ENCODE results near the gene ABCA5. TPM values are rescaled to one million over a fixed set of nuclear protein-coding genes. Genes with fewer than 3 reads are reported as not detected.
A peak's percentile ranks its signal among the peaks of the same experiment; 100 is the strongest.

Gene ABCA5
- total RNA-seq, 6 experiments from 2014 or later, result 34.5 to 58.2 (median 46.7) TPM

GRCh38 chr17:69336580-69336979 is 9.6 kb upstream of the ABCA5 start:
- no peak overlapping the region for H3K4me3 ChIP-seq
- H3K27me3 ChIP-seq, result no peaks in the 10 kb centered on the region
- no peak overlapping the region for H3K27ac ChIP-seq
- no peak for DNase-seq
- H3K4me1 ChIP-seq, result no peaks in the 10 kb centered on the region
- no peaks in the 10 kb centered on the region for H3K36me3 ChIP-seq
- no peak for ATAC-seq
- H3K9me3 ChIP-seq, result no peaks in the 10 kb centered on the region
- TF ChIP-seq CTCF (IDR thresholded peaks at IDR 0.05) (no peak), POLR2A (IDR thresholded peaks at IDR 0.05) (no peak)
- intact Hi-C loops (cut with DNase I), result no loop called here

- H3K36me3 ChIP-seq, result no peaks in the 10 kb centered on the region
- H3K4me3 ChIP-seq, result no peak overlapping the region
- no peaks in the 10 kb centered on the region for H3K27me3 ChIP-seq
- H3K4me1 ChIP-seq, result no peaks in the 10 kb centered on the region
- intact Hi-C loops (cut with DNase I), result no loop called here
- DNase-seq (no peak), ATAC-seq (peak; percentile 74 to 81 (median 76))
- no peak overlapping the region for H3K27ac ChIP-seq
- no peaks in the 10 kb centered on the region for H3K9me3 ChIP-seq
- WGBS (ENCODE audit: insufficient coverage, low coverage, low lambda C conversion rate, missing lambda C conversion rate), result 7% methylated on average over 2 of the region's 2 CpGs
- TF ChIP-seq CTCF (IDR thresholded peaks at IDR 0.05), result peak; percentile 57 to 66 (median 58)
- TF ChIP-seq POLR2A (IDR thresholded peaks at IDR 0.05), result no peak
Measured at GRCh38 chr17:69335058-69335457, 8.1 kb upstream of the ABCA5 start.

GRCh38 chr17:69333561-69333960 is 6.6 kb upstream of the ABCA5 start:
- no peaks in the 10 kb centered on the region for H3K4me1 ChIP-seq
- no peak overlapping the region for H3K4me3 ChIP-seq
- DNase-seq (no peak), ATAC-seq (no peak)
- H3K27ac ChIP-seq, result no peak overlapping the region
- H3K27me3 ChIP-seq, result no peaks in the 10 kb centered on the region
- H3K36me3 ChIP-seq, result no peaks in the 10 kb centered on the region
- H3K9me3 ChIP-seq, result no peaks in the 10 kb centered on the region
- intact Hi-C loops (cut with DNase I), result no loop called here
- TF ChIP-seq CTCF (IDR thresholded peaks at IDR 0.05) (no peak), POLR2A (IDR thresholded peaks at IDR 0.05) (no peak)

- 66% methylated on average over 2 of the region's 2 CpGs for WGBS (ENCODE audit: insufficient coverage, low coverage, low lambda C conversion rate, missing lambda C conversion rate)
- no peak for TF ChIP-seq CTCF (IDR thresholded peaks at IDR 0.05)
- no peak for TF ChIP-seq POLR2A (IDR thresholded peaks at IDR 0.05)
- Histone ChIP-seq H3K9me3 (no peaks in the 10 kb centered on the region), H3K27ac (no peak overlapping the region), H3K27me3 (no peaks in the 10 kb centered on the region), H3K36me3 (no peaks in the 10 kb centered on the region), H3K4me3 (no peak overlapping the region), H3K4me1 (no peaks in the 10 kb centered on the region)
- DNase-seq (no peak), ATAC-seq (no peak)
- intact Hi-C loops (cut with DNase I), result no loop called here
Measured at GRCh38 chr17:69331756-69332155, 4.8 kb upstream of the ABCA5 start.

- H3K4me3 ChIP-seq, result peak overlapping the region; percentile 56 to 73 (median 71)
- intact Hi-C loops (cut with DNase I), result no loop called here
- WGBS (ENCODE audit: insufficient coverage, low coverage, low lambda C conversion rate, missing lambda C conversion rate), result under 1% methylated on average over 31 of the region's 51 CpGs
- DNase-seq, result no peak
- peak overlapping the region; percentile 73 to 95 (median 92) for H3K27ac ChIP-seq
- ATAC-seq, result peak; percentile 40 to 43 (median 41)
- TF ChIP-seq POLR2A (IDR thresholded peaks at IDR 0.05), result no peak
- no peak for TF ChIP-seq CTCF (IDR thresholded peaks at IDR 0.05)
- no peaks in the 10 kb centered on the region for H3K36me3 ChIP-seq
- H3K27me3 ChIP-seq, result no peaks in the 10 kb centered on the region
- no peaks in the 10 kb centered on the region for H3K9me3 ChIP-seq
- peaks cover 0 to 10% (median 0%) of the 10 kb centered on the region in 4 donors for H3K4me1 ChIP-seq
Measured at GRCh38 chr17:69326377-69327059, 415 bp downstream of the ABCA5 start.
